ENCODE results near the gene SMYD5.

- no peak for TF ChIP-seq POLR2AphosphoS5 (IDR thresholded peaks at IDR 0.05)
- TF ChIP-seq, protein P1, sequence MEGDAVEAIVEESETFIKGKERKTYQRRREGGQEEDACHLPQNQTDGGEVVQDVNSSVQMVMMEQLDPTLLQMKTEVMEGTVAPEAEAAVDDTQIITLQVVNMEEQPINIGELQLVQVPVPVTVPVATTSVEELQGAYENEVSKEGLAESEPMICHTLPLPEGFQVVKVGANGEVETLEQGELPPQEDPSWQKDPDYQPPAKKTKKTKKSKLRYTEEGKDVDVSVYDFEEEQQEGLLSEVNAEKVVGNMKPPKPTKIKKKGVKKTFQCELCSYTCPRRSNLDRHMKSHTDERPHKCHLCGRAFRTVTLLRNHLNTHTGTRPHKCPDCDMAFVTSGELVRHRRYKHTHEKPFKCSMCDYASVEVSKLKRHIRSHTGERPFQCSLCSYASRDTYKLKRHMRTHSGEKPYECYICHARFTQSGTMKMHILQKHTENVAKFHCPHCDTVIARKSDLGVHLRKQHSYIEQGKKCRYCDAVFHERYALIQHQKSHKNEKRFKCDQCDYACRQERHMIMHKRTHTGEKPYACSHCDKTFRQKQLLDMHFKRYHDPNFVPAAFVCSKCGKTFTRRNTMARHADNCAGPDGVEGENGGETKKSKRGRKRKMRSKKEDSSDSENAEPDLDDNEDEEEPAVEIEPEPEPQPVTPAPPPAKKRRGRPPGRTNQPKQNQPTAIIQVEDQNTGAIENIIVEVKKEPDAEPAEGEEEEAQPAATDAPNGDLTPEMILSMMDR (IDR thresholded peaks at IDR 0.05): no peak
These were observed 32.8 kb downstream of the SMYD5 start for GRCh38 chr2:73246850-73247249.

All from breast epithelium (tissue), 3 donors.